Measurements from ENCODE around the gene SCP2.

The SCP2 gene

DNA sequence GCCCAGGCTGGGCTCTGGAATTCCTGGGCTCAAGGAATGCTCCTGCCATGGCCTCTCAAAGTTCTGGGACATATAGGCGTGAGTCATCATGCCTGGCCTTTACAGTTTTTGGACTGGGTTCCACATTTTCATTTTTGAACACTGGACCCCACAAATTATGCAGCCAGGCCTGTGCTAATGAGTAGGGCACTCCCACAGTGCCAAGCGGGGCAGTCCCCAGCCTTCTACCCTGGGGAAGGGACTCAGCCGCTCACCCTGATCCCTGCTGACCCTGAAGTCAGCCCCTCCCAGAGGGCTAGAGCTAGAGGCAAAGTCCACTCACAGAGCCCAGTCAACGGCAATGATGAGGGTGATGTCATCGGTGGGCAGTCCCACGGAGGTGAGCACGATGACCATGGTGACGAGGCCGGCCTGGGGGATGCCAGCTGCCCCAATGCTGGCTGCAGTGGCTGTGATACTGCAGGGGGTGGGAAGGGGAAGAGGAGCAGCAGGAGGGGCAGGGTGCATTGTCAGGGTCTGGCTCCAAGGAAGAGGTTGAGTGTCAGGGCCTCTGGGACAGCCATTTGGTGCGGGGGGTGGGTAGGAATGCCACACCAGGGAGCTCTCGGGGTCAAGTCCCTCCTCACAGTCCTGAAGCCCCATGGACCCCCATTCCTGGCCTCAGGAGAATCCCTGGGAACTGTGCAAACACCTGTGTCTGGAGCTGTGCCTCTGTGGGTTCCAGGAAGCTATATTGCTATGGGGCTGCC, 162.6 kb downstream of the SCP2 start:
- TF ChIP-seq ZFX (IDR thresholded peaks at IDR 0.05; ENCODE audit: borderline replicate concordance), result no peak
- TF ChIP-seq CTCF (IDR thresholded peaks at IDR 0.05), result no peak
- no peak overlapping the region for H3K27ac ChIP-seq

DNA sequence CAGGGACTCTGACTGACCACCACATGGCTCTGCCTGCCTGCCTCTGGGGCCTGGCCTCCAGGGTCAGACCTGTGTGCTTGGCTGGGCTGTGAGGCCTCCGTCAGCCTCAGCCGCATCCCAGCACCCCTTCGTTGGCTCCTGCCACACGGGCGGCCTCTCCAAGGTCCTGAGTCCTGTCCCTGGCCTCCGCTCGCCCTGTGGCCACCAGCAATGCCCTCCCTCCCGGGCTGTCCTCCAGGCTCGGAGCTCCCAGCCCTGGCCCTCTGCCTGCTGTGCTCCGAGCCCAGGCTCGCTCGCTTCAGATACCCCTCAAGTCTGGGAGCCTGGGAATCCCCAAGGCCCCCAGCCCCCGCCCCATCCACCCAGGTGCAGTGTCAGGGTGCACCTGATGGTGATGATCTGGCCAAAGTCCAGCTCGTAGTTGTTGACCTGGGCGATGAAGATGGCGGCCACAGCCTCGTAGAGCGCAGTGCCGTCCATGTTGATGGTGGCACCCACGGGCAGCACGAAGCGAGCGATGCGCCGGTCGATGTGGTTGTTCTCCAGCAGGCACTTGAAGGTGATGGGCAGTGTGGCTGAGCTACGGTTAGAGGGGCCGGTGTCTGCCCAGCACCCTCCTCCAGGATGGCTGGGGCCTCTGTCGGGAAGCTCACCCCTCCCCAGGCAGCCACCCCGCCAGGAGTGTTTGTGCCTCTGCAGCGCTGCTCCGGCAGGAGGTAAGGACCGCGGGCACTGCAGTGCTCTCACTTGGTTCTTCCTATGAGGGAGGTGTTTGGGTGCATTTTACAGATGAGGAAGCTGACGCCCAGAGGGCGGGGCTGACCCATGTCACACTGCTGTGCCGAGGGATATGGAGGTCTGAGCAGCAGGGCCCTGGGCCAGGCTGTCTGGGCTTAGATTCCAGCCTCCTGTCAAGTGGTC, 163.4 kb downstream of the SCP2 start:
- no peak for TF ChIP-seq CTCF (IDR thresholded peaks at IDR 0.05)
- no peak for TF ChIP-seq ZFX (IDR thresholded peaks at IDR 0.05; ENCODE audit: borderline replicate concordance)
- H3K27ac ChIP-seq, result no peak overlapping the region

GRCh38 chr1:53091841-53092645, 165.0 kb downstream of the SCP2 start:
- H3K27ac ChIP-seq, result no peak overlapping the region
- TF ChIP-seq CTCF (IDR thresholded peaks at IDR 0.05), result no peak
- no peak for TF ChIP-seq ZFX (IDR thresholded peaks at IDR 0.05; ENCODE audit: borderline replicate concordance)

GRCh38 chr1:53092659-53093450, 165.8 kb downstream of the SCP2 start:
- TF ChIP-seq CTCF (IDR thresholded peaks at IDR 0.05) (no peak), ZFX (IDR thresholded peaks at IDR 0.05; ENCODE audit: borderline replicate concordance) (no peak)
- no peak overlapping the region for H3K27ac ChIP-seq

GRCh38 chr1:53093451-53093754, 166.3 kb downstream of the SCP2 start:
- no peak overlapping the region for H3K27ac ChIP-seq
- TF ChIP-seq CTCF (IDR thresholded peaks at IDR 0.05) (no peak), ZFX (IDR thresholded peaks at IDR 0.05; ENCODE audit: borderline replicate concordance) (no peak)

- TF ChIP-seq CTCF (IDR thresholded peaks at IDR 0.05) (no peak), ZFX (IDR thresholded peaks at IDR 0.05; ENCODE audit: borderline replicate concordance) (no peak)
- no peak overlapping the region for H3K27ac ChIP-seq
Observed at GRCh38 chr1:53093778-53094532, 166.9 kb downstream of the SCP2 start.

All from 22Rv1 (cell line).